ENCODE data around the gene UBASH3B. TPM values are rescaled to one million over a fixed set of nuclear protein-coding genes. Genes with fewer than 3 reads are reported as not detected.

UBASH3B gene
- polyA plus RNA-seq, 1 experiment, result 19.1 TPM

- TF ChIP-seq CTCF (IDR thresholded peaks at IDR 0.05; ENCODE audit: low read depth, low read length), result no peak
- Histone ChIP-seq H3K27ac (ENCODE audit: low read depth, low read length) (no peak overlapping the region), H3K27me3 (ENCODE audit: control insufficient read depth, insufficient read depth, low read length) (no peaks in the 10 kb centered on the region), H3K4me3 (ENCODE audit: low read depth, low read length) (no peak overlapping the region), H3K9me3 (ENCODE audit: control insufficient read depth, insufficient read depth, low read length) (no peaks in the 10 kb centered on the region)
- ChIA-PET POLR2A (interaction anchor here (1.3 to 1.7 kb wide), 2 partner anchors 37 to 91 kb away, joined by 4 to 11 read pairs; partner anchors contain the start of gene UBASH3B), CTCF (interaction anchor here (1.0 to 3.2 kb wide), 5 partner anchors 9 to 118 kb away, joined by 3 to 19 read pairs (median 3); no protein-coding TSS in a partner anchor)
- no peak for DNase-seq (ENCODE audit: low read depth, low spot score)
Observed at GRCh38 chr11:122746611-122747244, 91.2 kb downstream of the UBASH3B start.

- Histone ChIP-seq H3K4me3 (ENCODE audit: low read depth, low read length) (no peak overlapping the region), H3K27me3 (ENCODE audit: control insufficient read depth, insufficient read depth, low read length) (no peaks in the 10 kb centered on the region), H3K9me3 (ENCODE audit: control insufficient read depth, insufficient read depth, low read length) (no peaks in the 10 kb centered on the region), H3K27ac (ENCODE audit: low read depth, low read length) (no peak overlapping the region)
- CTCF ChIA-PET, result interaction anchor here (1.0 to 3.2 kb wide), 6 partner anchors 34 to 118 kb away, joined by 3 to 19 read pairs (median 4); no protein-coding TSS in a partner anchor
- DNase-seq (ENCODE audit: low read depth, low spot score), result no peak
- no peak for TF ChIP-seq CTCF (IDR thresholded peaks at IDR 0.05; ENCODE audit: low read depth, low read length)
- POLR2A ChIA-PET, result interaction anchor here (1.3 to 1.7 kb wide), 2 partner anchors 38 to 91 kb away, joined by 4 to 11 read pairs; partner anchors contain the start of gene UBASH3B
Observed at GRCh38 chr11:122747351-122747781, 91.8 kb downstream of the UBASH3B start.

- H3K27ac ChIP-seq (ENCODE audit: low read depth, low read length), result peak overlapping the region; percentile 73
- H3K4me3 ChIP-seq (ENCODE audit: low read depth, low read length), result no peak overlapping the region; the same call in 1 of the 2 replicates
- no peaks in the 10 kb centered on the region for H3K27me3 ChIP-seq (ENCODE audit: control insufficient read depth, insufficient read depth, low read length)
- no peak for TF ChIP-seq CTCF (IDR thresholded peaks at IDR 0.05; ENCODE audit: low read depth, low read length)
- ChIA-PET CTCF (interaction anchor here (0.6 to 3.2 kb wide), 3 partner anchors 11 to 120 kb away, joined by 4 to 19 read pairs (median 4); no protein-coding TSS in a partner anchor), POLR2A (interaction anchor here (1.1 to 1.5 kb wide), 2 partner anchors 9 to 73 kb away, joined by 3 to 7 read pairs; no protein-coding TSS in a partner anchor)
- DNase-seq (ENCODE audit: low read depth, low spot score), result peak; percentile 63
- no peaks in the 10 kb centered on the region for H3K9me3 ChIP-seq (ENCODE audit: control insufficient read depth, insufficient read depth, low read length)
Observed at GRCh38 chr11:122749005-122749687, 93.6 kb downstream of the UBASH3B start.

GRCh38 chr11:122750049-122750448 is 94.5 kb downstream of the UBASH3B start:
- no peak for DNase-seq (ENCODE audit: low read depth, low spot score)
- H3K4me3 ChIP-seq (ENCODE audit: low read depth, low read length), result no peak overlapping the region
- H3K27ac ChIP-seq (ENCODE audit: low read depth, low read length), result no peak overlapping the region
- no peaks in the 10 kb centered on the region for H3K9me3 ChIP-seq (ENCODE audit: control insufficient read depth, insufficient read depth, low read length)
- ChIA-PET POLR2A (interaction anchor here (1.5 kb wide), 1 partner anchor 8 kb away, joined by 7 read pairs; no protein-coding TSS in a partner anchor), CTCF (no interaction called here)
- TF ChIP-seq CTCF (IDR thresholded peaks at IDR 0.05; ENCODE audit: low read depth, low read length), result no peak
- H3K27me3 ChIP-seq (ENCODE audit: control insufficient read depth, insufficient read depth, low read length), result no peaks in the 10 kb centered on the region
